Ammon's horn (tissue), 1 donor: ENCODE results near the gene MYMX.
"Not testable (repeated sequence)": the region's sequence is repeated elsewhere in the genome, so short reads cannot be mapped to it uniquely, and the experiment has no call there.

Source experiments
- DNase-seq: peaks from one replicate; pipeline ENCODE4 v3.0.0-alpha.2; 2016; ENCODE audit warnings: low spot score

Gene MYMX

DNA sequence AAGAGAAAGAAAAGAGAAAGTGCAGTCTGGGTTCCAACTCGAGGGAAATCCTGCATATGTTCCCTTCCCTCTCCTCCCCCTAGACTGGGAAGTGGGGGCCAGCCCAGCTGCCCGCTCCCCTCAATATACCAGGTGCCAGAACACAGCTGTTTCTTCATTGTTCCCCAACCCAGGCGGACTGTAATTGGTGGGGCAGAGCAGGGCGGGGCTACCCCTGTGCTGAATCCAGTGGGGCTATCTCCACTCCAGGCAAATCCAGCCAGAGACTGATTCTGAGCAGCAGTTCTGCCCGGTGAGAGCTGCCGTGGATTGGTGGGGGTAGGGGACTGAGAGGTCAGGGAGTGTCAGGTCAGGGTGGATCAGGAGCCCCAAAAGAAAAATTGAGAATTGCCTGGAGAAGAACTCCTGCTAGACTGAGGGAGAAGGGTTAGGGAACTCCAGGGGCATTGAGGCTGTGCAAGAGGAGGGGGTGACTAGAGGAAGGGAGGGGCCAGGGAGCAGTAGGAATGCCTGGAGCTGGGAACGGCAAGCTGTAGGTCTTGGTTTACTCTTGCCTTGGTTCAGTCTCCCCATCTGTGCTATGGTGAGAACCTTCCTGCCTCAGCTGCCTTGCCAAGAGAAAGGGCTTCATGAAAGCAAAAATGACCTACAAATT is at the start of gene MYMX:
Gene MYMX, plus strand, starts transcription at position 250 of the 655 bp plus-strand sequence. CDS start 546 bp downstream, outside the sequence.
- no peak for DNase-seq

DNA sequence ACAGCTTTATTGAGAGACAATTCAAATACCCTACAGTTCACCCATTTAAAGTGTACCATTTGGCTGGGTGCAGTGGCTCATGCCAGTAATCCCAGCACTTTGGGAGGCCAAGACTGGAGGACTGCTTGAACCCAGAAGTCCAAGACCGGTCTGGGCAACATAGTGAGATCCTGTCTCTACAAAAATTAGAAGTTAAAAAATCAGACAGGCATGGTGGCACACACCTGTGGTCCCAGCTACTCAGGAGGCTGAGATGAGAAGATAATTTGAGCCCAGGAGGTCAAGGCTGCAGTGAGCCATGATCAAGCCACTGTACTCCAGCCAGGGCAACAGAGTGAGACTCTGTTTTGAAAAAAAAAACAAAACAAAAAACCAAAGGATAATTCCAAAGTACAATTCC is 49.2 kb upstream of the MYMX start:
- DNase-seq = no peak

DNA sequence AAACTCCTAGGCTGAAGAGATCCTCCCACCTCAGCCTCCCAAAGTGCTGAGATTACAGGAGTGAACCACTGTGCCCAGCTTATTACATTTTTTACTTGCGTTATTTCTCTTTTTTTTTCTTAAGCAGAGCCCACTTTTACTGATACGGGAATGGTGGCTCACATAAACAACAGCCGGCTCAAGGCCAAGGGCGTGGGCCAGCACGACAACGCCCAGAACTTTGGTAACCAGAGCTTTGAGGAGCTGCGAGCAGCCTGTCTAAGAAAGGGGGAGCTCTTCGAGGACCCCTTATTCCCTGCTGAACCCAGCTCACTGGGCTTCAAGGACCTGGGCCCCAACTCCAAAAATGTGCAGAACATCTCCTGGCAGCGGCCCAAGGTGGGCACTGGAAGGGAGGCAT is 47.6 kb upstream of the MYMX start:
- DNase-seq = no peak

DNA sequence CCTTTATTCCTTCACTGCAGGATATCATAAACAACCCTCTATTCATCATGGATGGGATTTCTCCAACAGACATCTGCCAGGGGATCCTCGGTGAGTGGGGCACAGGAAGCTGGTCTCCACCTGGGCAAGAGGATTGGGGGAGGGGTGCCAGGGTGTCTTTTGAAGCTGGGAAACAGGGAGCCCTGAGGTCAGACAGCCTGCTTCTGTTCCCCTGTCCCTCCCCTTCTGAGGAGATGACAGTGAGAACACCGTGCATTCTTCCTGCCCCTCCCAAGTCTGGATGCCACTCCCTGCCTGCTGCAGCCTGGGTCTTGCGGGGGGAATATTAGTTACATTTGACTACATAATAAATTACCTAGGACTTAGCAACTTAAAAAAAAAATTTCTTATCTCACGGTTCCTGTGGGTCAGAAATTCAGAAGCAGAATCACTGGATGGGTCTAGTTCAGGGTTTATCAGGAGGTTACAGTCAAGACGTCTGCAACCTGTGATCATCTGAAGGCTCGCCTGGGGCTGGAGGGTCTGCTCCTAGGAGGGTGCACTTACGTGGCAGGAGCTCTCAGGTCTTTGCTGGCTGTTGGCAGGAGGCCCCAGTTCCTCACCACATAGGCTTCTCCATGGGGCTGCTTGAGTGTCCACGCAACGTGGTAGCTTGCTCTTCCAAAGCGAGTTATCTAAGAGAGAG is 46.7 kb upstream of the MYMX start:
- no peak for DNase-seq

DNA sequence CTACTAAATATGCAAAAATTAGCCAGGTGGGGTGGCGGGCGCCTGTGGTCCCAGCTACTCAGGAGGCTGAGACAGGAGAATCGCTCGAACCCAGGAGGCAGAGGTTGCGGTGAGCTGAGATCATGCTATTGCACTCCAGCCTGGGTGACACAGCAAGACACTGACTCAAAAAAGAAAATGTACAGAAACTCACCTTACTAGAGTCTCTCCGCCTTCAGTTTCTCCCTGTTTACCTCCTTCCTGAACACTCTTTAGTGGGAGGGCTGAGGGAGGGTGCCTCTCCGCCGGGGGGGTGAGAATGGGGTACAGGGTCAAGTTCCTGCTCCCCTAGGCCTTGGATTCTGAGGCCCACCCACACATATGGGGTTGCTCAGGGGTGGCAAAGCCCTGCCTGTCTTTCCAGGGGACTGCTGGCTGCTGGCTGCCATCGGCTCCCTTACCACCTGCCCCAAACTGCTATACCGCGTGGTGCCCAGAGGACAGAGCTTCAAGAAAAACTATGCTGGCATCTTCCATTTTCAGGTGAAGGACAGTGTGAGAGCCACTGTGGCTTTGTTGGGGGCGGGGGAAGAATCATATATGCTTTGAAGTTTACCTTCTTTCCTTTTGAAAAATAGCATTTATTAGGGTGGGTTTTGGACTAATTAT is 44.7 kb upstream of the MYMX start:
- DNase-seq = no peak

DNA sequence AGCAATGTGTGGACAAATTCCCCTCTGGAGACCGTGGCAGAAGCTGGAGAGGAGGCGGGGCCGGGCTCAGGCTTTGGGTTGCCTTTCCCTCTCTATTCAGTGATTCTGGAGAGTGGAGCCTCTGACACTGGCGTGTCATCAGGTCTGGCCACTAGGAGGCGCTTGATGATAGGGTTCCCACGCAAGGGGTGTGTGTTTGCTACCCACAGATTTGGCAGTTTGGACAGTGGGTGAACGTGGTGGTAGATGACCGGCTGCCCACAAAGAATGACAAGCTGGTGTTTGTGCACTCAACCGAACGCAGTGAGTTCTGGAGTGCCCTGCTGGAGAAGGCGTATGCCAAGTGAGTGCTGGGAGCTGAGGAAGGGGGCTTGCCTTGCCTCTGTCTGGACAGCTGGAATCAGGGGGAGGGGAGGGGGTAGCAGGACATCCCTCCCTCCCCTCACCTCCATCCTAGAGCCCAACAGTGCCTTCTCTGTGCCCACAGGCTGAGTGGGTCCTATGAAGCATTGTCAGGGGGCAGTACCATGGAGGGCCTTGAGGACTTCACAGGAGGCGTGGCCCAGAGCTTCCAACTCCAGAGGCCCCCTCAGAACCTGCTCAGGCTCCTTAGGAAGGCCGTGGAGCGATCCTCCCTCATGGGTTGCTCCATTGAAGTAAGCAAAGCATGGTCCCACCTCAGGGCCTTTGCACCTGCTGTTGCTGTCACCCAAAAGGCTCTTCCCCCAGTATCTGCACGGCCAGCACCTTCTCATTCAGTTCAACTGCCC is 43.8 kb upstream of the MYMX start:
- DNase-seq = peak; percentile 84

DNA sequence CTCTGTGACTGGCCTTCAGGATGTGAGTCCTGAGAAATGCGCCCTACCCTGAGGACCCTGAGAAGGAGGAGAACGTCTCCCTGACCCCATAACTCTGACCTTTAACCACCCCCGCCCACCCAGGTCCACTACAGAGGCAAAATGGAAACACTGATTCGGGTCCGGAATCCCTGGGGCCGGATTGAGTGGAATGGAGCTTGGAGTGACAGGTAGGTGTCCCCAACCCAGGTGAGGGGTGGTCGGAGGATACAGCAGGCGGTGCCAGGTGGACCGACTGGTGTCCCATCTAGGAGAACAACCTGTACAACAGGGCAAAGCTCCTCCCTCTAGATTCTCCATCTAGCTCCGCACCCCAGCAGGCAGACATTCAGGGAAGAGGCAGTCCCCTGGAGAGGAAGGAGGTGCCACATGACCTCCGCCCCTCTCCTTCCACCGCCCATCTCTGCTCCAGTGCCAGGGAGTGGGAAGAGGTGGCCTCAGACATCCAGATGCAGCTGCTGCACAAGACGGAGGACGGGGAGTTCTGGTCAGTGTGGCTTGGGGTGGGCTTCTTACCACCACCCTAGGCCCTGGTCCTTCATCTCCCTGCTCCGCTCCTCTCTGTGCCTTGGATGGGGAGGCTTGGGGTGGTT is 40.5 kb upstream of the MYMX start:
- no peak for DNase-seq

DNA sequence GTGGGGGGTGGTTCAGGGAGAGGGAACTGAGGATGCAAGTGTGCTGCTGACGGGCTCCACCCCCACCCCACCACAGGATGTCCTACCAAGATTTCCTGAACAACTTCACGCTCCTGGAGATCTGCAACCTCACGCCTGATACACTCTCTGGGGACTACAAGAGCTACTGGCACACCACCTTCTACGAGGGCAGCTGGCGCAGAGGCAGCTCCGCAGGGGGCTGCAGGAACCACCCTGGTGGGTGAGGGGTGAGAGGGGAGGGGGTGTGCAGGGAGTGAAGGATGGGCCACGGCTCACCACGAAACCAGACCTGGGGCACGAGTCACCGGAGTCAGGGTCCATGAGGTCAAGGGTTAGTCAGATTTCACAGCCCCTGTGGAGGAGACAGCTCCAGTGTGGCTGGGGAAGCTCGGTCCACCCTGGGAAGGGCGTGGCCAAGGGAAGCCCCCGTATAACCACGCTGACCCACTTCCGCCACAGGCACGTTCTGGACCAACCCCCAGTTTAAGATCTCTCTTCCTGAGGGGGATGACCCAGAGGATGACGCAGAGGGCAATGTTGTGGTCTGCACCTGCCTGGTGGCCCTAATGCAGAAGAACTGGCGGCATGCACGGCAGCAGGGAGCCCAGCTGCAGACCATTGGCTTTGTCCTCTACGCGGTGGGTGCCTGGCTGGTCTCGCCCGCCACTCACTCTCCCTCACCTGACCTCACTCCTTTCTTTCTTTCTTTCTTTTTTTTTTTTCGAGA is 39.8 kb upstream of the MYMX start:
- no peak for DNase-seq

DNA sequence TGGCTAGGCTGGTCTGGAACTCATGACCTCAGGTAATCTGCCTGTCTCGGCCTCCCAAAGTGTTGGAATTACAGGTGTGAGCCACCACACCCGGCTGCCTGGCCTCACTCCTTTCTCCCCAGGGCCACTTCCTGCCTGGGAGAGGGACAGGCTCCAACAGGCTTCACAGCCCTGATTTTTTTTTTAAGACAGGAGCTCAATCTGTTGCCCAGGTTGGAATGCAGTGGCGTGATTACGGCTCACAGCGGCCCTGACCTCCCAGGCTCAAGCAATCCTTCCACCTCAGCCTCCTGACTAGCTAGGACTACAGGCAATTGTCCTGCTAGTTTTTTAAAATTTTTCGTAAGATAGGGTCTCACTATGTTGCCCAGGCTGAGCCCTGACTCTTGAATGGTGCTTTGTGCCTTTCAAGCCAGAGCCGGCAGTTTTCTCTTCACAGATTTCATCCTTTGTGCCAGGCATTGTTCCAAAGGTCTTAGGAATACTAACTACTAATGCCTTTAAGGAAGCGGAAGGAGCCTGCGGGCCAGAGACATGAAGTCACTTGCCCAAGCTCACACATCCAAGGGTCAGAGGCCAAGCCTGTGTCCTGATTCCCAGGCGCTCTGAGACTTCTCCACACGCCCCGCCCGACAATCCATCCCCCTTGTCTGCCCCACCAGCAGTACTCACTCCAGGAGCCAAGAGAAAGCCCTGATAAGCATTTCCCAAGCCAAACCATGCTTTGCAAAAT is 38.9 kb upstream of the MYMX start:
- no peak for DNase-seq

DNA sequence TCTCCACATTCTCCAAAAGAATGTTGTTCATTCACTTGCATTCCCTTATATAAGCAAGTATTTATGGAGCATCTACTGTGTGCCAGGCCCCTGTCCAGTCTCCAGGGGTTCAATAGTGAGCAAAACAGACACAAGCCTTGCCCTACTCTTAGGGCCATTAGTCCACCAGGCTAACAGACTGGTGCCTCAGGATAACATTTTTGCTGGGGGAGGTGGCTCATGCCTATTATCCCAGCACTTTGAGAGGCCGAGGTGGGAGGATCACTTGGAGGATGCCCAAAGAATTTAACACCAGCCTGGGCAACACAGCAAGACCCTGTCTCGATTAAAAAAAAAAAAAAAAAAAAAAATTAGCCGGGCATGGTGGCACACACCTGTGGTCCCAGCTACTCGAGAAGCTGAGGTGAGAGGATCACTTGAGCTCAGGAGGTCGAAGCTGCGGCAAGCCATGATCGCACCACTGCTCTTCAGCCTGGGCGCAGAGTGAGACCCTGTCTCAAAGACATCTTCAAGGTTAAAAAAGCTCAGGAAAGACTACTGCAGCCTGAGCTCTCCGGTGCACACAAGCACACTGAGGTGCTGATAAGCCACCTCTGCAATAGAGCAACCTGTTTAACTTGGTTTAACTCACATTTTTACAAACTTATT is 38.2 kb upstream of the MYMX start:
- no peak for DNase-seq

DNA sequence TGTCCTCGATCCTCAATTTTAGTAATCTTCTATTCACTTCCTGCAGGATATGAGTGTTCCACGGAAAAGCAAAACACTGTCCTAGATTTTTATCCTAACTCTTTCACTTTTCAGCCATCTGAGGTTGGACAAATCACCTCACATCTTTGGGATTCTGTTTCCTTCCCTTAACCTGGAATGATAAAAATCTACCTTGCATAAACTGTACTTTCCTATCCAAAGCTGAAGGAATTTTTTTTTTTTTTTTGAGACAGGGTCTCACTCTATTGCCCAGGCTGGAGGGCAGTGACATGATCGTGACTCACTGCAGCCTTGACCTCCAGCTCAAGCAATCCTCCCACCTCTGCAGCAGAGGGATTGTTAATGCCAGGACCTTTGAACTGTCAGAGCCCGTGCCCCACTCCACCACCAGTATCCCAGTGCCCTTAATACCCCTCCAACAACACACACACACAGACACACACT is 37.6 kb upstream of the MYMX start:
- DNase-seq = no peak

DNA sequence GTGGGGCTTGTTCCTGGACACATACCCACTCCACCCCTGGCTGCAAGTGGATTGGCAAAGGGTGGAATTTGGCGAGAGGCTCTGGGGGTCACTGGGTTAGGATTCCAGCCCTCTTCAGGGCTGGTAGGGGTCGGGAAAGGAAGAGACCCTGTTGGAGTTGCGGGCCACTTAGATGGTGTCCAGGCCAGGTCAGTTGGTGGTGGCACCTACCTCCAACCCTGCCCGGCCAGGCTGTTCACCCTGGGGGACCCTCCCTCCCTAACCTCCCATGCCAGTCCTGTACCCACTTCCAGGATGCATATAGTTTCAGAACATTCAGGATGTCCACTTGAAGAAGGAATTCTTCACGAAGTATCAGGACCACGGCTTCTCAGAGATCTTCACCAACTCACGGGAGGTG is 37.1 kb upstream of the MYMX start:
- DNase-seq = no peak

DNA sequence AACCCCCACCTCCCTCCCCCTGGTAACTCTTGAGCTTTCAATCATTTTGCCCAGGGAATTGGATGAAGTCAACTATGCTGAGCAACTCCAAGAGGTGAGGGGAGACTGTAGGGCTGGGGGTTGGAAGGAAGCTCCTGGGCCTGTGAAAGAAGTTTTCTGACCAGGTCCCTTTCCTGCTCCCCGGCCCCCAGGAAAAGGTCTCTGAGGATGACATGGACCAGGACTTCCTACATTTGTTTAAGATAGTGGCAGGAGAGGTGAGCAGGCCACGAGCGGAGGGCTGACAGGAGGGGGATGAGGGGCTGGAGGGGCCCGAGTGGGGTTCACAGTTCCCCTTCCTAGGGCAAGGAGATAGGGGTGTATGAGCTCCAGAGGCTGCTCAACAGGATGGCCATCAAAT is 36.3 kb upstream of the MYMX start:
- DNase-seq = no peak

DNA sequence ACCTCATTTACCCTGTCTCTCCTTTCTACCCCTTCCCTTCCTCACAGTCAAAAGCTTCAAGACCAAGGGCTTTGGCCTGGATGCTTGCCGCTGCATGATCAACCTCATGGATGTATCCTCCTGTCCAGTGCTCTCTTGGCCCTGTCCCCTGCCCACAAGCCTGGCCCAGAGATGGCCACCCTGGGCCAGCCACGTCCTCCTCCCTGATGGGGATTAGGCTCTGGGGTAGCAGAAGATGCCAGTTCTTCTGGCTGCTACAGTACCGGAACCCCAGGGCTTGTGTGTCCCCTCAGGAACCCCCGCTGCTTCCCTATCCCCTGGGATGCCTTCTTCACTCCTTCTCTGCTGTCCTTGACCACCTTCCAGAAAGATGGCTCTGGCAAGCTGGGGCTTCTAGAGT is 35.8 kb upstream of the MYMX start:
- no peak for DNase-seq

DNA sequence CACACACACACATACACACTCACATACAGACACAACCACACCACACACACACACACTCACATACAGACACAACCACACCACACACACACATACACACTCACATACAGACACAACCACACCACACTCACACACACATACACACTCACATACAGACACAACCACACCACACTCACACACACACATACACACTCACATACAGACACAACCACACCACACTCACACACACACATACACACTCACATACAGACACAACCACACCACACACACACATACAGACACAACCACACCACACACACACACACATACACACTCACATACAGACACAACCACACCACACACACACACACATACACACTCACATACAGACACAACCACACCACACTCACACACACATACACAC is 34.9 kb upstream of the MYMX start:
- DNase-seq = not testable (repeated sequence)

DNA sequence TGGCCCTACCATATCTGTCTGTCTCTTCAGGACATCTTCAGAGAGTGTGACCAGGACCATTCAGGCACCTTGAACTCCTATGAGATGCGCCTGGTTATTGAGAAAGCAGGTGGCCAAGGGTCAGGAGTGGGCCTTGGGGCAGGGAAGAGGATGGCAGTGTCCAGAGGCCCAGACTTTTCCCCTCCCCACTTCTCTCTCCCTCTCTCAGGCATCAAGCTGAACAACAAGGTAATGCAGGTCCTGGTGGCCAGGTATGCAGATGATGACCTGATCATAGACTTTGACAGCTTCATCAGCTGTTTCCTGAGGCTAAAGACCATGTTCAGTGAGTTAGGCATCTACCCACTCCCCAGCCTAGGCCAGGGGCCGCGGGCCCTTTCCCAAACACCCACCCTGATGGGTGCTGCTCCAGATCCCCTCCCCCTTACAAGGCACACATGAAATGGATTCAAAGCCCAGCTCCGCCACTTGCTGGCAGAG is 33.8 kb upstream of the MYMX start:
- DNase-seq = no peak

DNA sequence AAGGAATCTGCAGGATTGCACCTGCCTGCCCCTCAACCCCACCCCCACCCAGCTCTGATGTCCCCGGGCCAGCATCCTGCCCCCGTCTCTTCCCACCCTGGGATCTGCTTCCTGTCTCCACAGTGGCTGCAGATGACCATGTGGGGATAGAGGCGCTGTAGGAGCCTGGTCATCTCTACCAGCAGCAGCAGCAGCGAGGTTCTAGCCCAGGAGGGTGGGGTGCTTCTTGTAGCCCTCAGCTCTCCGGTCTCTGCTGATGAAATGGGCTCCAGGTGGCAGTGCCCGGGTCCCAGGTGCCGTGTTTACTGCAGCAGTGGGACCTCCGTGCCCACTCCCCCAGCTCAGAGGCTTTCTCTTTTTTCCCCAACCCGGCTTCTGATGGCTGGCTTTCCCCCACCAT is 32.9 kb upstream of the MYMX start:
- no peak for DNase-seq

DNA sequence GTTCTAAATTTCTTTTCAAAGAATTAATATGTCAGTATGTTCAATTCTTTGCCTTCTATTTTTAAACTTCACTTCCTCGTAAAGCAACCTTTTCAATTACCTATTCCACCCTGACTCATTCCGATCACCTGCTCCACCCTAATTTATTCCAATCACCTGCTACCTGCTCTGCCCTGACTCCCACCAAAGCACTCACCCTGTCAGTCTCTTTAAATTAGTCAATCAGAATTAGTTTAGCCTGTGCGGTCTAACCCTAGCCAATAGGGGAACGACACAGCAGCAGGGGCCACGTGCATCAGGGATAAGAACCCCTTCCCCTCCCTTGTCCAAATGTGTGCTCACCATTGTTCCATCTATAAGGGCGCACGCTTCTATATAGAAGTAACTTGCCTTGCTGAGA is 31.4 kb upstream of the MYMX start:
- not testable (repeated sequence) for DNase-seq

DNA sequence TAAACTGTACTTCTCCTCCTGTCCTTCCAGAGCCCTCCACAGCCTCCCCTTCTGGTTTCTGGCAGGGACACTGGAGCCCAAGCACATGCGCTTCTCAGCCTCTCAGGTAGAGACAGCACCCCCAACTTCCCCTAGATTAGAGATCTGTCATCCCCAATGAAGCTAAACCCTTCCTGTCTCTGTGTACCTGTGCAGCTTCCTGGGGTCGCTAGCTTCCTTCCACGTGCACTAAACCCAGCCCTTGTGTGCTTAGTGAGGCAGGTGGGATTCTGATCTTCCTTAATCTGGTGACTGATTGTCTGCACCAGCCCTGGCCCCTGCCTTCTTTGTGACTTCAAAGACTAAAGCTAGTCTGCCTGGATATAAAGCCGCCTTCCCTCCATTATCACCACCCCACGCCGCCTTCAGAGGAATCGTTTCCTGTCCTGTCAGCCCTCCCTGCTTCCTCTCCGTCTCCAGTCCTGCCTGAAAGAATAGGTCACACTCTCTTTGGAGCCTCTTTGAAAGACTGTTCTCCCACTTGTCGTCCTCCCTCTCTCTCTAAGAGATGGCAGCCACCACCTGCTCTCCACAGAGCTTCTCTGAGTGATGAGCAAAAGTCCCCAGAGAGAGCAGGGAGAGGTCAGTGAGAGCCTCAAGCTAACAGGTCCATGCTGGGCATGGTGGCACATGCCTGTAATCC is 30.6 kb upstream of the MYMX start:
- no peak for DNase-seq
